Measurements from ENCODE around the gene WBP2. TPM values are rescaled to one million over a fixed set of nuclear protein-coding genes. Genes with fewer than 3 reads are reported as not detected.
"Not testable (repeated sequence)": the region's sequence is repeated elsewhere in the genome, so short reads cannot be mapped to it uniquely, and the experiment has no call there.

The WBP2 gene
- total RNA-seq, 2 donors from 2014 or later = 106 to 122 TPM

GRCh38 chr17:75891605-75892555 is 36.7 kb upstream of the WBP2 start:
- intact Hi-C loops (cut with DNase I) = loop anchor here in 1 of 2 donors (10.0 kb wide), 1 partner anchor 127 kb away; the partner anchor contains the start of gene GALK1
- no peak for ATAC-seq
- DNase-seq = no peak

DNA sequence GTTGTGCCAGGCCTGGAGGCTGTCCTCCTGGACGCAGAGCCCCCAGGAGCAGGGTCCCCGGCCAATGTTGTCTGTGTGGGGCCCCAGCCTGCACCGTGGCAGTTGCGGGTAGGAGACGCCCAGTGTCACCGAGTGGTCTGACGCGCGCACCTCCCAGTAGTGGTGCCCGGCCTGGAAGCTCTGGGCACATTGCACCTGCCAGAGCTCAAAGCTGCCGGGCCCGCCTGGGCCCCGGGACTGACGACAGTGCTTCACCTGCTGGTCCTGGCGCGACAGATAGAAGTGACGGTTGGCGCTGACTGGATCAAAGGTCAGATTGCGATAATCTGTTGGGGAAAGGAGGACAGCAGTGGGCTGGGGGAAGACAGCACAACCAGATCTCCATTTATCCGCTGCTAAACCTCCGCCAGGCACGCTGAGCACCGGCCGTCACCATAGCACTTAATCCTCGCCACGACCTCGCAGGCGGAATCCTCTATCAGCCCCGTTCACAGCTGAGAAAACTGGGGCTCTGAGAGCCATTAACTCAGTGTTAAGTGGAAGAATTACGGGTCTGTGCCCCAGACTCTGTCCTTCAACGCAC is 36.0 kb upstream of the WBP2 start:
- intact Hi-C loops (cut with DNase I) = loop anchor here in 1 of 2 donors (10.0 kb wide), 1 partner anchor 126 kb away; the partner anchor contains the start of gene GALK1
- DNase-seq = no peak
- no peak for ATAC-seq

GRCh38 chr17:75889454-75889853 is 34.3 kb upstream of the WBP2 start:
- intact Hi-C loops (cut with DNase I) = no loop called here
- ATAC-seq (no peak), DNase-seq (no peak)

DNA sequence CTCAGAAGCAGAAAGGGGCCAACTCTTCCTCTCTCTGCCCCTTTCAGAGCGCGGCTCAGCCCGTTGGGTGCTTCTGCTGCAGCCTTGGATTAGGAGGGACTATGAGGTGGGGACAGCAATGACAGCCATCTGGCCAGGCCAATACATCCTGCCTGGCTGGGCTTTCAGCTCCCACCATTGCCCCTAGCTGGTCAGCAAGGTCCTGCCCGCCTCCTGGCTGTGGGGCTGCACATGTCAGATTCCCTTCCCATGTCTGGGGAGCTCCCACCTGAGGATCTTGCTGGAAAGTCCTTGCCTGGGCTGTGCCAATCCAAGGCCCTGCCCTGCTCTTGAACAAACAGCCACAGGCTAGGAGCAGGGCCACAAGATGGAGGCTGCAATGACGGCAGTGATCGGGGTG is 33.3 kb upstream of the WBP2 start:
- no peak for DNase-seq
- no peak for ATAC-seq
- intact Hi-C loops (cut with DNase I) = no loop called here

DNA sequence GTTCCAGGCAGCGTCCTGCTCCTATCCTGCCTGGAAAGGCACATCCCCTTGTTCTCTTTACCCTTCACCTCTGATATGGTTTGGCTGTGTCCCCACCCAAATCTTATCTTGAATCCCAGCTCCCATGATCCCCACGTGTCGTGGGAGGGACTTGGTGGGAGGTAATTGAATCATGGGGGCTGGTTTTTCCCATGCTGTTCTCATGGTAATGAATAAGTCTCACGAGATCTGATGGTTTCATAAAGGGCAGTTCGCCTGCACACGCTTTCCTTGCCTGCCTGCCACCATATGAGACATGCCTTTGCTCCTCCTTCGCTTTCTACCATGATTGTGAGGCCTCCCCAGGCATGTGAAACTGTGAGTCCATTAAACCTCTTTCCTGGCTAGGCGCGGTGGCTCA is 30.7 kb upstream of the WBP2 start:
- ATAC-seq; intact Hi-C loops (cut with DNase I); DNase-seq: not testable (repeated sequence)

GRCh38 chr17:75885431-75885830 is 30.3 kb upstream of the WBP2 start:
- intact Hi-C loops (cut with DNase I) = no loop called here
- ATAC-seq = no peak
- DNase-seq = no peak

DNA sequence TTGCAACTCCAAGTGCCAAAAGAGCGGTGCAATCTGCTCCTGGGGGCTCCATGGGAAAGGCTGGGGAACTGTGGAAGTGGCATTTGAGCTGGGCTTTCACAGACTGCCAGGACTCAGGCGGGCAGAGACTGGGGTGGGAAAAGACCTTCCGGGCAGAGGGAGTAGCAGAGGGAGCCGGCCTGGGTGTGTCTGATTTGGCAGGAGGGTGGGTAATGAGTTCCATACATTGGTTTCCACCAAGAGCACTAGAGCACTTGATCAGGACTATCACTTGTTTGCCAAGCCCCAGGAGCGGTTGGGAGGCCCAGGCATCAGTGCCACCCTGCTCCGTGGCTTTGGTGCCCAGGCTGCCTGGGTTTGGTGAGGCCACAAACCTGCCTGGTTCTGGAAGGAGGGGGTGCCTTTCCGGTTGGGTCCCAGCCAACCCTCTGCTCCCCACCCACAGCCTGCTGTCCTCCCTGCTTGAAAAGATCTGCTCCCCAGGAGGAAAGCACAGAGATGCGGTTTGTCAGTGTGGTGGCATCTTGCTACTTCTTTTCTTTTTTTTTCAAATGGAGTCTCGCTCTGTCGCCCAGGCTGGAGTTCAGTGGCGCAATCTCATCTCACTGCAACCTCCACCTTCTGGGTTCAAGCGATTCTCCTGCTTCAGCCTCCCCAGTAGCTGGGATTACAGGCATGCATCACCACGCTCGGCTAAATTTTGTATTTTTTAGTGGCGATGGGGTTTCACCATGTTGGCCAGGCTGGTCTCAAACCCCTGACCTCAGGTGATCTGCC is 26.7 kb upstream of the WBP2 start:
- intact Hi-C loops (cut with DNase I) = no loop called here
- DNase-seq = no peak
- no peak for ATAC-seq

GRCh38 chr17:75880266-75880665 is 25.1 kb upstream of the WBP2 start:
- no peak for ATAC-seq
- intact Hi-C loops (cut with DNase I) = no loop called here
- DNase-seq = no peak

GRCh38 chr17:75878174-75878998 is 23.3 kb upstream of the WBP2 start, which contains the start of gene TRIM47:
Gene TRIM47 (minus strand): TSS chr17:75878581. CDS start chr17:75878548, 33 bp downstream.
- intact Hi-C loops (cut with DNase I) = no loop called here
- DNase-seq (peak; percentile 79), ATAC-seq (peak; percentile 55 to 65)

DNA sequence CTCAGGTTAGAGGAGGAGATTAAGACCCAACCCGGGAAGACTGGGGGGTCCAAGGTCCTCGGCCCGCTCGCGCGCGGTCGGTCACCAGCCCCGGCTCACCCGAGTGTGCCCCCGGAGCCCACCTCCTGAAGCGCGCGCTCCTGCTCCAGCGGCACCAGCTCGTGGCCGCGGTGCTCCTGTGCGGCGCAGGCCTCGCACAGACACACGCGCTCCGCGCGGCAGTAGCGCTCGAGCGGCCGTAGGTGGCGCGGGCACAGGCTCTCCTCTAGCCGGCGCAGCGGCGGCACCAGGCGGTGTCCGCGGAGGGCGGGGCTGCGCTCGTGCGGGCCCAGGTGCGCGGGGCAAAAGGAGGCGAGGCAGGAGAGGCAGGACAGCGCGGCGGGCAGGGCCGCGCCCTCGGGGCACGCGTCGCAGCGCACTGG is 22.6 kb upstream of the WBP2 start:
- DNase-seq = peak; percentile 80
- peak; percentile 67 to 82 for ATAC-seq
- intact Hi-C loops (cut with DNase I) = no loop called here

DNA sequence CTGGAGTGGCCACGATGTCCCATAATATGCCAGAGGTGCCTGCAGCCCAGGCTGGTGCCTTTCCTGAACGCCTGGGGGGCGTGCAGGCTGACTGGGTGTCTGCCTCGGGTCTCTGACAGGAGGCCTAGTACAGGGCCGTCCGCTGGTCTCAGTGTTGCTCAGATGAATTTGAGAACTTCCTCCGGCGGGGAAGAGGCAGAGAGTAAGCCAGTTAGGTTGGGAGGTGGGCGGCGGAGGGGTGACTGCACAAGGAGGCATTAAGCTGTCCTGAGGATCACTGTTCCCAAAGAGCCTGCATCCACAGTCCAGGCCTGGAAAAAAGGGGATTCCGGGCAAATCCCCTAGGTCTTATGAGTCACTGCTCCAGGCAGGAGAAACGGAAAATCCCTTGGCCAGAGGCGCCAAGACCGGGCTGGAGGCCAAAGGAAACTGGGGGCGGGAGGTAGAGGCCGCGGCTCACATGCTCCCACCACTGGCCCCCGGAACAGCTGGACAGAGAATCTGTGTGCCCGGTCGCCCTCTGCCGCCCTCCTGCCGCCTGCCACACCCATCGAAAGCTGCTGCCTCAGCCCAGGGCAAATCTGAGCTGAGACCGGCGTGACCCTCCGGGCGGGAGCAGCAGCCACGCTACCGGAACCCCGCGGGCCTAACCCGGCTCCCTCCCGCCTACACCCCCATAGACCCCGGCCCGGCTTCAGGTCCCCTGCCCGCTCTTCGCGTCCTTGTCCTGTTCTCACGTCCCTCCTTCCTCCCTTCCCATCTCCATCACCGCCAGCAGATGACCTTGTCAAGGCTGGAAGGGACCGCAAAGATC is 22.0 kb upstream of the WBP2 start:
- DNase-seq (peak; percentile 95), ATAC-seq (peak; percentile 67 to 70)
- intact Hi-C loops (cut with DNase I) = no loop called here

- ATAC-seq = peak in 1 of 2 donors; percentile 0
- DNase-seq = peak; percentile 53
- intact Hi-C loops (cut with DNase I) = no loop called here
These were observed 21.2 kb upstream of the WBP2 start for GRCh38 chr17:75876190-75876937.

- no peak for DNase-seq
- intact Hi-C loops (cut with DNase I) = no loop called here
- ATAC-seq = peak in 1 of 2 donors; percentile 0
These were observed 20.7 kb upstream of the WBP2 start for GRCh38 chr17:75875940-75876189.

DNA sequence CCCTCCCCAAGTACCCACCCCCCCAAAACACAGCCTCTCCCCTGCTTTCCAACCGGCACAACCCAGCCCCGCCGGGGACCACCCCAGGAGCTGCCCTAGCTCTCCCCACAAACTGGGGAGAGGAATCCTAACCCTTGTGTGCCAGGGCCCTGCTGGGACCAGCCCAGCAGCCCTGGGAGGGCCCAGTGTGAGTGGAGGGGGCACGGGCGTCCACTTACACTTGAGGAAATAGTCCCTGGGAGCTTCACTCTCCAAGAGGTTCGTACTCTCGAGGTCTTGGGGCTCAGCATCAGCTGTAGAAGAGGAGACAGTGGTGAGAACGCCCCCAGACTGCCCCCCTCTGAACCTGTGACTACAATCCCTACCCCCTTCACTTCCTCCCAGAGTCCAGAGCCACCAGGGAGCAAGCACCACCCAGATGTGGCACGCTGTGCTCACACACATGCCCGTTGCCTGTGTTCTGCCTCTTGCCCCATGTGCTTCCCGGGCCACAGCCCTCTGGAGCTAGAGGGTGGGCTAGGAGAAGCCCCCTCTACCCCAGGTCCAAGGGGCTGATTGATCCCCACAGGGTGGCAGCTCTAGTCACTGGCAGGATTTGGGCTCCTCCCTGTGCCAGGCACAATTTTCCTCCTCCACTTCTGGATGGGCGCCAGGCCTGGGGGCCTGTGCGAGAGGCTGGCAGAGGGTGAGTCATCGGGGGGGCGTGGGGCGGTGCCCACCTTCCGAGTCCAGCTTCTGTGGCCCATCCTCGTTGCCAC is 20.2 kb upstream of the WBP2 start:
- intact Hi-C loops (cut with DNase I) = no loop called here
- no peak for ATAC-seq
- DNase-seq = no peak

DNA sequence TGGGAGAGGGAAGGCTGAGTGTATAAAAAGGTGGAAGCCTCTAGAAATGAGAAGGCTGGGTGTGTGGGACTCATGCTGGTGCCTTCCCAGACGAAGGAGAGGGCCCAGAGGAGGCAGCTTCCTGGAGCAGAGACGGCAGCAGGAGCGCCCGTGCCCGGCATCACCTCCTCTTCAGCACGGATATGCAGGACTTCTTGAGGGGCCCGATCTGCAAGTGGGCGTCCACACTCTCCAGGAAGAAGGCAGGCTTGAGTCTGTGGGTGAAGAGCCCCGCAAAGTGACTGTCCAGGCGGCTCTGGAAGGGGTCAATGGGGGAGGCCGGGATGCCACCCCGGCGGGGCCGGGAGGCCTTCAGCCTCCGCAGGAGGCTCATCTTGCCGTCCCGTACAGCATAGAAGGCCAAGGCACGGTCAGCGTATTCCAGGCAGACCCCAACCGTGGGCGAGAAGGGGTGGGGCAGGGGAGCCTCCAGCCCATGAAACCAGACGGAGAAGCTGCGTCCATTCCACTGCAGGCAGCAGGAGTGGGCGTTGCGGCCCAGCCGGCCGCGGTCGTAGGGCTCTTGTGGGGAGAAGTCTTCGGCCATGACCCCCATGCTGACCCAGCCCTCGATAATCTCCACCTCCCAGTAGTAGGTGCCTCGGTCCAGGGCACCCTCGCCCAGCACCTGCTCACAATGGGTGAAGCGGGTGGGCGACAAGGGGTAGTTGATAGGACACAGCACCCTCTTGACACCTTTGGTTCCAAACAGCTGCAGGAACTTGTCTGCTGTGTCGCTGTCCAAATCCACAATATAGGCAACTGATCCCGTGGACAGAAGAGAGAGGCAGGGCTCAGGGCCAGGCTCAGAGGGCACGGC is 19.4 kb upstream of the WBP2 start:
- intact Hi-C loops (cut with DNase I) = no loop called here
- no peak for DNase-seq
- ATAC-seq = no peak
